IMR-90 (cell line): ENCODE data around the gene RFX2. TPM values are rescaled to one million over a fixed set of nuclear protein-coding genes. Genes with fewer than 3 reads are reported as not detected.

Experiments used
- ATAC-seq: fragments of 200-7000 bp; cut with Tn5 transposase; 2 replicates; pipeline ENCODE4 v1.9.1; 2020; ENCODE audit warnings: low read depth, mild to moderate bottlenecking, moderate library complexity
- BruUV-seq: library from RNA; stranded (reverse); fragments of 400-500 nt; replicated peaks from 2 replicates; lab custom pipeline; 2021; lab: Mats Ljungman, UMichigan
- CTCF ChIA-PET: fragments of 300-600 bp; formaldehyde crosslinking; extraction: SDS; loops from one replicate; lab custom pipeline; 2021; ENCODE audit warnings: antibody characterized with exemption; lab: Yijun Ruan, JAX
- POLR2A ChIA-PET: fragments of 300-600 bp; sonication (Branson Sonifier 250); formaldehyde crosslinking; loops from one replicate; lab custom pipeline; 2022; ENCODE audit warnings: antibody characterized with exemption; ENCODE audit not compliant: unreplicated experiment; lab: Charles Lee
- DNase-seq: peaks from one replicate; pipeline ENCODE4 v3.0.0; 2013
- H2AFZ ChIP-seq: replicated peaks from 2 replicates; pipeline ENCODE3; 2013; ENCODE audit warnings: low read length, mild to moderate bottlenecking; ENCODE audit not compliant: poor library complexity
- H2AK5ac ChIP-seq: 2 replicates; pipeline ENCODE4 v1.6.1; 2013; ENCODE audit warnings: low read depth, low read length, inconsistent platforms
- H2AK9ac ChIP-seq: replicated peaks from 2 replicates; pipeline ENCODE3; 2013; ENCODE audit warnings: mild to moderate bottlenecking, low read depth, low read length, moderate library complexity; ENCODE audit not compliant: poor library complexity
- H2BK120ac ChIP-seq: 2 replicates; pipeline ENCODE4 v1.6.1; 2013; ENCODE audit warnings: low read depth, low read length, inconsistent platforms
- H2BK15ac ChIP-seq: 3 replicates; pipeline ENCODE4 v1.6.1; 2013; ENCODE audit warnings: low read depth, low read length, inconsistent platforms
- H2BK20ac ChIP-seq: 2 replicates; pipeline ENCODE4 v1.6.1; 2013; ENCODE audit warnings: low read depth, mild to moderate bottlenecking, inconsistent platforms, low read length, moderate library complexity
- H2BK5ac ChIP-seq: 2 replicates; pipeline ENCODE4 v1.6.1; 2013; ENCODE audit warnings: mild to moderate bottlenecking, low read depth, low read length, inconsistent platforms; ENCODE audit not compliant: poor library complexity, severe bottlenecking
- H3K14ac ChIP-seq: replicated peaks from 2 replicates; pipeline ENCODE4 v1.6.1; 2013; ENCODE audit warnings: low read depth, low read length, inconsistent platforms
- H3K18ac ChIP-seq: 2 replicates; pipeline ENCODE4 v1.6.1; 2013; ENCODE audit warnings: low read depth, low read length, control low read depth
- H3K23ac ChIP-seq: 2 replicates; pipeline ENCODE4 v1.6.1; 2013; ENCODE audit warnings: low read depth, low read length, inconsistent platforms
- H3K27ac ChIP-seq: 2 replicates; pipeline ENCODE4 v1.5.1; 2013; ENCODE audit warnings: mild to moderate bottlenecking, control low read depth, low read length; ENCODE audit not compliant: insufficient read depth
- H3K27me3 ChIP-seq: 2 replicates; pipeline ENCODE4 v1.6.1; 2013; ENCODE audit warnings: low read length; ENCODE audit not compliant: control insufficient read depth, insufficient read depth
- H3K36me3 ChIP-seq: 2 replicates; pipeline ENCODE4 v1.6.1; 2013; ENCODE audit warnings: low read length, mixed read lengths; ENCODE audit not compliant: control insufficient read depth, insufficient read depth
- H3K4ac ChIP-seq: 2 replicates; pipeline ENCODE4 v1.6.1; 2013; ENCODE audit warnings: low read depth, low read length, inconsistent platforms
- H3K4me1 ChIP-seq: 2 replicates; pipeline ENCODE4 v1.6.1; 2013; ENCODE audit warnings: low read length, mixed read lengths; ENCODE audit not compliant: control insufficient read depth, insufficient read depth
- H3K4me2 ChIP-seq: 2 replicates; pipeline ENCODE4 v1.6.1; 2013; ENCODE audit warnings: low read depth, mild to moderate bottlenecking, control low read depth, low read length, moderate library complexity
- H3K4me3 ChIP-seq: 2 replicates; pipeline ENCODE4 v1.5.1; 2013; ENCODE audit warnings: low read depth, mild to moderate bottlenecking, control low read depth, low read length, moderate library complexity; ENCODE audit not compliant: insufficient read depth
- H3K56ac ChIP-seq: 2 replicates; pipeline ENCODE4 v1.6.1; 2013; ENCODE audit warnings: low read length, inconsistent platforms; ENCODE audit not compliant: insufficient read depth; ENCODE audit errors: extremely low read depth
- H3K79me1 ChIP-seq, 2 experiments: 2 replicates each; pipeline ENCODE4 v1.6.1; 2013; ENCODE audit warnings: low read length in 2 of 2, inconsistent platforms in 1 of 2, low read depth in 1 of 2
- H3K9ac ChIP-seq: 2 replicates; pipeline ENCODE4 v1.6.1; 2013; ENCODE audit warnings: low read depth, low read length, control low read depth
- H3K9me1 ChIP-seq: 2 replicates; pipeline ENCODE4 v1.6.1; 2013; ENCODE audit warnings: low read length, inconsistent platforms; ENCODE audit not compliant: insufficient read depth
- H3K9me3 ChIP-seq: 2 replicates; pipeline ENCODE4 v1.6.1; 2013; ENCODE audit warnings: low read length; ENCODE audit not compliant: control insufficient read depth, insufficient read depth
- H4K20me1 ChIP-seq: 2 replicates; pipeline ENCODE4 v1.6.1; 2013; ENCODE audit warnings: low read length, inconsistent platforms; ENCODE audit not compliant: insufficient read depth
- H4K5ac ChIP-seq: 2 replicates; pipeline ENCODE4 v1.6.1; 2013; ENCODE audit warnings: mild to moderate bottlenecking, low read depth, low read length, control low read depth
- H4K8ac ChIP-seq, 2 experiments: 2 replicates each; pipeline ENCODE4 v1.6.1; 2013; ENCODE audit warnings: low read depth in 2 of 2, low read length in 2 of 2, control low read depth in 1 of 2, inconsistent platforms in 1 of 2
- H4K91ac ChIP-seq: 2 replicates; pipeline ENCODE4 v1.6.1; 2013; ENCODE audit warnings: low read depth, low read length, inconsistent platforms; ENCODE audit not compliant: insufficient read depth
- BHLHE40 ChIP-seq: fragments of 150-350 bp; IDR thresholded peaks from 2 replicates; pipeline ENCODE4 v1.6.1; 2016; ENCODE audit warnings: mild to moderate bottlenecking, low read depth, low read length
- CEBPB ChIP-seq: IDR thresholded peaks from 2 replicates; pipeline ENCODE4 v1.6.1; 2012; ENCODE audit warnings: low read depth, low read length, improper control_type of control experiment
- CHD1 ChIP-seq: IDR thresholded peaks from 2 replicates; pipeline ENCODE4 v1.6.1; 2012; ENCODE audit warnings: low read depth, low read length, improper control_type of control experiment
- CTCF ChIP-seq: conservative IDR thresholded peaks from 2 replicates; pipeline ENCODE4 v1.5.1; 2012; ENCODE audit warnings: mild to moderate bottlenecking, low read depth, low read length, improper control_type of control experiment
- ELK1 ChIP-seq: fragments of 150-350 bp; IDR thresholded peaks from 2 replicates; pipeline ENCODE4 v1.6.1; 2016; ENCODE audit warnings: low read depth, mild to moderate bottlenecking, low read length, moderate library complexity, borderline replicate concordance
- FOS ChIP-seq: fragments of 150-350 bp; IDR thresholded peaks from 2 replicates; pipeline ENCODE4 v1.6.1; 2016; ENCODE audit warnings: low read depth, low read length
- MAFK ChIP-seq: IDR thresholded peaks from 2 replicates; pipeline ENCODE4 v1.6.1; 2012; ENCODE audit warnings: low read depth, low read length, improper control_type of control experiment
- MAZ ChIP-seq: IDR thresholded peaks from 2 replicates; pipeline ENCODE4 v1.6.1; 2012; ENCODE audit warnings: low read depth, mild to moderate bottlenecking, low read length, improper control_type of control experiment, moderate library complexity, borderline replicate concordance
- MXI1 ChIP-seq: IDR thresholded peaks from 2 replicates; pipeline ENCODE4 v1.6.1; 2012; ENCODE audit warnings: low read depth, mild to moderate bottlenecking, low read length, moderate library complexity, borderline replicate concordance
- NFE2L2 ChIP-seq: fragments of 150-350 bp; IDR thresholded peaks from 2 replicates; pipeline ENCODE4 v1.6.1; 2016; ENCODE audit warnings: low read depth, mild to moderate bottlenecking, low read length
- POLR2A ChIP-seq: IDR thresholded peaks from 2 replicates; pipeline ENCODE4 v1.6.1; 2012; ENCODE audit warnings: mild to moderate bottlenecking, low read depth, low read length
- RAD21 ChIP-seq: IDR thresholded peaks from 2 replicates; pipeline ENCODE4 v1.6.1; 2012; ENCODE audit warnings: low read length, improper control_type of control experiment
- RCOR1 ChIP-seq: IDR thresholded peaks from 2 replicates; pipeline ENCODE4 v1.6.1; 2012; ENCODE audit warnings: mild to moderate bottlenecking, low read length, improper control_type of control experiment; ENCODE audit not compliant: insufficient replicate concordance
- RFX5 ChIP-seq: IDR thresholded peaks from 2 replicates; pipeline ENCODE4 v1.8.0; 2012; ENCODE audit warnings: low read depth, mild to moderate bottlenecking, low read length, moderate library complexity
- SMC3 ChIP-seq: fragments of 150-350 bp; IDR thresholded peaks from 2 replicates; pipeline ENCODE4 v1.6.1; 2016; ENCODE audit warnings: low read depth, mild to moderate bottlenecking, antibody characterized with exemption, low read length, moderate library complexity
- USF2 ChIP-seq: fragments of 150-350 bp; IDR thresholded peaks from 2 replicates; pipeline ENCODE4 v1.6.1; 2017; ENCODE audit warnings: mild to moderate bottlenecking, antibody characterized with exemption, low read length, low read depth
- WGBS, 2 experiments: methylation state at CpG; one replicate each; pipeline versions ENCODE4 v1.1.5 to v1.1.7; 2013; ENCODE audit warnings: missing lambda C conversion rate in 2 of 2; ENCODE audit not compliant: insufficient read length in 1 of 2; ENCODE audit errors: extremely low coverage in 2 of 2; 5-methylcytosine and 5-hydroxymethylcytosine counted together
- dilution Hi-C: fragments of 300-500 bp; cut with HindIII; formaldehyde crosslinking; loops from one replicate; pipeline ENCODE4 v1.14.3; 2018; ENCODE audit warnings: low sequenced_read_pairs; ENCODE audit not compliant: unreplicated experiment
- in situ Hi-C: fragments of 300-500 bp; cut with MboI; formaldehyde crosslinking; loops from 3 replicates; pipeline ENCODE4 v1.14.3; 2019; ENCODE audit warnings: low sequenced_read_pairs, inconsistent platforms, mixed read lengths
- intact Hi-C: fragments of 100-400 bp; cut with micrococcal nuclease; formaldehyde crosslinking; loops from 2 replicates; pipeline ENCODE4 v1.10.0; 2022
- polyA plus RNA-seq, 3 experiments: library from polyadenylated mRNA; depleted of rRNA; stranded (reverse); fragments of >200 nt; gene quantifications; 2 replicates each; pipeline ENCODE4 v1.2.3, GENCODE V29; 2012; ENCODE audit warnings: low replicate concordance in 1 of 3
- total RNA-seq: library from RNA; depleted of rRNA; stranded (reverse); fragments of >200 nt; gene quantifications from 2 replicates; pipeline ENCODE4 v1.2.3, GENCODE V29; 2012

RFX2 gene
- total and polyA plus RNA-seq, 2 of the 4 experiments (the other 2 are of a cell fraction) = 2.2 to 4.9 TPM

- H2BK15ac ChIP-seq = no peak overlapping the region
- H3K4ac ChIP-seq = no peak overlapping the region
- intact Hi-C loops (no loop called here), in situ Hi-C loops (no loop called here), dilution Hi-C loops (no loop called here)
- no peak overlapping the region for H3K14ac ChIP-seq
- H3K23ac ChIP-seq = no peak overlapping the region
- H4K8ac ChIP-seq = no peak overlapping the region
- H4K91ac ChIP-seq = no peak overlapping the region
- no peak overlapping the region for H3K56ac ChIP-seq
- ATAC-seq = peak; percentile 21; the same call in 1 of the 2 replicates
- H2BK20ac ChIP-seq = no peak overlapping the region
- ChIA-PET POLR2A (no interaction called here), CTCF (interaction anchor here (0.6 kb wide), 1 partner anchor 14 kb away, joined by 3 read pairs; no protein-coding TSS in a partner anchor)
- peaks cover 4% of the 10 kb centered on the region; the same call in 1 of the 2 replicates for H3K9me3 ChIP-seq
- BruUV-seq = no TSS peak
- H3K36me3 ChIP-seq = no peaks in the 10 kb centered on the region
- H3K4me1 ChIP-seq = no peaks in the 10 kb centered on the region
- H2BK5ac ChIP-seq = no peak overlapping the region
- WGBS, 2 experiments = no CpG with 5 or more reads among the region's 4 CpGs
- no peak overlapping the region for H2AK5ac ChIP-seq
- H3K4me2 ChIP-seq = no peak overlapping the region
- no peak for TF ChIP-seq ELK1
- TF ChIP-seq RCOR1 = no peak
- no peak for TF ChIP-seq BHLHE40
- no peak for TF ChIP-seq MXI1
- no peak for TF ChIP-seq POLR2A
- TF ChIP-seq FOS = no peak
- TF ChIP-seq MAZ = no peak
- TF ChIP-seq NFE2L2 = no peak
- TF ChIP-seq RAD21 = no peak
- no peak for TF ChIP-seq SMC3
- no peak for TF ChIP-seq CHD1
- TF ChIP-seq CEBPB = no peak
- TF ChIP-seq RFX5 = no peak
- TF ChIP-seq USF2 = no peak
- no peak for TF ChIP-seq MAFK
- TF ChIP-seq CTCF = no peak
- H3K27me3 ChIP-seq = no peaks in the 10 kb centered on the region
- H3K18ac ChIP-seq = no peak overlapping the region
- H4K5ac ChIP-seq = no peak overlapping the region
- no peaks in the 10 kb centered on the region for H4K20me1 ChIP-seq
- no peak overlapping the region for H2AFZ ChIP-seq
- no peak overlapping the region for H3K27ac ChIP-seq
- H3K79me1 ChIP-seq = no peaks in the 10 kb centered on the region
- no peak overlapping the region for H3K9ac ChIP-seq
- H2AK9ac ChIP-seq = no peak overlapping the region
- no peaks in the 10 kb centered on the region for H3K9me1 ChIP-seq
- no peak for DNase-seq
- no peak overlapping the region for H3K4me3 ChIP-seq
- H2BK120ac ChIP-seq = no peak overlapping the region
These were observed 77.9 kb downstream of the RFX2 start for GRCh38 chr19:6032381-6032780.
